ENCODE results near the gene CAMKMT. TPM values are rescaled to one million over a fixed set of nuclear protein-coding genes. Genes with fewer than 3 reads are reported as not detected.

Gene CAMKMT
- total and polyA plus RNA-seq, 9 of the 15 experiments (the other 6 are each of a cell fraction or from before 2014, with no cell fraction given) = 1.6 to 15.3 (median 7.4) TPM

GRCh38 chr2:44480068-44480467, 118.3 kb downstream of the CAMKMT start:
- ATAC-seq (no peak), DNase-seq (ENCODE audit: extremely low read depth in 1 of 4, low spot score in 3 of 4) (no peak), FAIRE-seq (no peak)
- Histone ChIP-seq H3K9me1 (ENCODE audit: control insufficient read depth, insufficient read depth, low read length) (no peaks in the 10 kb centered on the region), H3K4me1 (replicated peaks in 1 of 2; ENCODE audit: control insufficient read depth in 2 of 2, insufficient read depth in 2 of 2, low read length in 2 of 2) (no peaks in the 10 kb centered on the region), H4K20me1 (replicated peaks; ENCODE audit: control insufficient read depth, insufficient read depth, low read length) (no peaks in the 10 kb centered on the region), H3K9ac (ENCODE audit: insufficient read depth in 1 of 2, low read depth in 2 of 2, low read length in 2 of 2) (no peak overlapping the region), H3K36me3 (ENCODE audit: control insufficient read depth, insufficient read depth, low read length) (no peaks in the 10 kb centered on the region), H2AFZ (ENCODE audit: low read depth, low read length) (no peak overlapping the region), H3K4me2 (ENCODE audit: insufficient read depth, low read length) (no peak overlapping the region), H3K4me3 (no peak overlapping the region), H3K79me2 (ENCODE audit: control insufficient read depth, insufficient read depth, low read length) (no peaks in the 10 kb centered on the region), H3K27ac (ENCODE audit: extremely low read depth, low read depth, low read length) (no peak overlapping the region), H3K27me3 (ENCODE audit: control insufficient read depth in 2 of 2, insufficient read depth in 2 of 2, low read length in 2 of 2) (no peaks in the 10 kb centered on the region), H3K9me3 (replicated peaks; ENCODE audit: control insufficient read depth, insufficient read depth, low read depth, low read length) (no peaks in the 10 kb centered on the region)
- WGBS (ENCODE audit: insufficient coverage, low coverage, missing lambda C conversion rate) = 44% methylated on average over 2 of the region's 2 CpGs
- no TSS peak for BruUV-seq (replicated peaks)
- in situ Hi-C loops (cut with MboI) (loop anchor here (10.0 kb wide), 1 partner anchor 465 kb away; the partner anchor contains the start of gene SIX3), intact Hi-C loops (cut with micrococcal nuclease) (no loop called here)
- ChIA-PET CTCF (ENCODE audit: low intra/inter-chr PET ratio) (interaction anchor here (0.6 to 2.3 kb wide), 12 partner anchors 78 to 1015 kb away, joined by 3 to 25 read pairs (median 5); no protein-coding TSS in a partner anchor), POLR2A (interaction anchor here (0.6 kb wide), 1 partner anchor 19 kb away, joined by 3 read pairs; no protein-coding TSS in a partner anchor)
- no peak for TF ChIP-seq ZNF311 (CRISPR knock-in tag; IDR thresholded peaks at IDR 0.05)
- TF ChIP-seq MLLT1 (IDR thresholded peaks at IDR 0.05) = no peak
- TF ChIP-seq GABPB1 (CRISPR knock-in tag; IDR thresholded peaks at IDR 0.05) = no peak
- TF ChIP-seq ARNT (IDR thresholded peaks at IDR 0.05) = no peak
- TF ChIP-seq NR2C1 (IDR thresholded peaks at IDR 0.05) = no peak
- TF ChIP-seq NR2C1 (tag; IDR thresholded peaks at IDR 0.05) = no peak
- no peak for TF ChIP-seq RBM25 (IDR thresholded peaks at IDR 0.05; ENCODE audit: low read depth, low read length, severe bottlenecking)
- TF ChIP-seq TBL1XR1 (IDR thresholded peaks at IDR 0.05; ENCODE audit: low read length in 2 of 2) = no peak
- TF ChIP-seq FUS (optimal IDR thresholded peaks at IDR 0.05; ENCODE audit: low read depth, low read length) = no peak
- TF ChIP-seq, protein P1, sequence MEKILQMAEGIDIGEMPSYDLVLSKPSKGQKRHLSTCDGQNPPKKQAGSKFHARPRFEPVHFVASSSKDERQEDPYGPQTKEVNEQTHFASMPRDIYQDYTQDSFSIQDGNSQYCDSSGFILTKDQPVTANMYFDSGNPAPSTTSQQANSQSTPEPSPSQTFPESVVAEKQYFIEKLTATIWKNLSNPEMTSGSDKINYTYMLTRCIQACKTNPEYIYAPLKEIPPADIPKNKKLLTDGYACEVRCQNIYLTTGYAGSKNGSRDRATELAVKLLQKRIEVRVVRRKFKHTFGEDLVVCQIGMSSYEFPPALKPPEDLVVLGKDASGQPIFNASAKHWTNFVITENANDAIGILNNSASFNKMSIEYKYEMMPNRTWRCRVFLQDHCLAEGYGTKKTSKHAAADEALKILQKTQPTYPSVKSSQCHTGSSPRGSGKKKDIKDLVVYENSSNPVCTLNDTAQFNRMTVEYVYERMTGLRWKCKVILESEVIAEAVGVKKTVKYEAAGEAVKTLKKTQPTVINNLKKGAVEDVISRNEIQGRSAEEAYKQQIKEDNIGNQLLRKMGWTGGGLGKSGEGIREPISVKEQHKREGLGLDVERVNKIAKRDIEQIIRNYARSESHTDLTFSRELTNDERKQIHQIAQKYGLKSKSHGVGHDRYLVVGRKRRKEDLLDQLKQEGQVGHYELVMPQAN (IDR thresholded peaks at IDR 0.05; ENCODE audit: borderline replicate concordance) = no peak
- TF ChIP-seq MLX (CRISPR knock-in tag; conservative IDR thresholded peaks at IDR 0.05) = no peak
- TF ChIP-seq, protein P2, sequence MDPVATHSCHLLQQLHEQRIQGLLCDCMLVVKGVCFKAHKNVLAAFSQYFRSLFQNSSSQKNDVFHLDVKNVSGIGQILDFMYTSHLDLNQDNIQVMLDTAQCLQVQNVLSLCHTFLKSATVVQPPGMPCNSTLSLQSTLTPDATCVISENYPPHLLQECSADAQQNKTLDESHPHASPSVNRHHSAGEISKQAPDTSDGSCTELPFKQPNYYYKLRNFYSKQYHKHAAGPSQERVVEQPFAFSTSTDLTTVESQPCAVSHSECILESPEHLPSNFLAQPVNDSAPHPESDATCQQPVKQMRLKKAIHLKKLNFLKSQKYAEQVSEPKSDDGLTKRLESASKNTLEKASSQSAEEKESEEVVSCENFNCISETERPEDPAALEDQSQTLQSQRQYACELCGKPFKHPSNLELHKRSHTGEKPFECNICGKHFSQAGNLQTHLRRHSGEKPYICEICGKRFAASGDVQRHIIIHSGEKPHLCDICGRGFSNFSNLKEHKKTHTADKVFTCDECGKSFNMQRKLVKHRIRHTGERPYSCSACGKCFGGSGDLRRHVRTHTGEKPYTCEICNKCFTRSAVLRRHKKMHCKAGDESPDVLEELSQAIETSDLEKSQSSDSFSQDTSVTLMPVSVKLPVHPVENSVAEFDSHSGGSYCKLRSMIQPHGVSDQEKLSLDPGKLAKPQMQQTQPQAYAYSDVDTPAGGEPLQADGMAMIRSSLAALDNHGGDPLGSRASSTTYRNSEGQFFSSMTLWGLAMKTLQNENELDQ (CRISPR knock-in tag; IDR thresholded peaks at IDR 0.05; ENCODE audit: borderline replicate concordance) = no peak
- TF ChIP-seq RFX7 (CRISPR knock-in tag; IDR thresholded peaks at IDR 0.05) = no peak
- TF ChIP-seq RBM17 (IDR thresholded peaks at IDR 0.05; ENCODE audit: borderline replicate concordance, low read depth, low read length) = no peak
- no peak for TF ChIP-seq ZNF76 (CRISPR knock-in tag; IDR thresholded peaks at IDR 0.05; ENCODE audit: borderline replicate concordance)
